OCI-LY7 (cell line): ENCODE data around the gene TRAPPC1. TPM values are rescaled to one million over a fixed set of nuclear protein-coding genes. Genes with fewer than 3 reads are reported as not detected.

Experiments used
- BruUV-seq: library from RNA; stranded (reverse); fragments of 400-500 nt; replicated peaks from 2 replicates; lab custom pipeline; 2021; lab: Mats Ljungman, UMichigan
- CTCF ChIA-PET: fragments of 300-600 bp; sonication (Branson Sonifier 250); formaldehyde crosslinking; loops from one replicate; lab custom pipeline; 2022; ENCODE audit warnings: antibody characterized with exemption; ENCODE audit not compliant: unreplicated experiment; lab: Charles Lee
- POLR2A ChIA-PET: fragments of 300-600 bp; sonication (Branson Sonifier 250); formaldehyde crosslinking; loops from one replicate; lab custom pipeline; 2022; ENCODE audit warnings: antibody characterized with exemption; lab: Charles Lee
- DNase-seq: peaks from one replicate; pipeline ENCODE4 v3.0.0-alpha.2; 2015; ENCODE audit warnings: low spot score
- H2AFZ ChIP-seq: fragments of 200-600 bp; sonication (generic), shearing (Covaris generic); 2 replicates; pipeline ENCODE4 v1.6.1; 2014; ENCODE audit warnings: mild to moderate bottlenecking, antibody characterized with exemption, low read length, moderate library complexity
- H3K27ac ChIP-seq: fragments of 200-600 bp; sonication (generic); 2 replicates; pipeline ENCODE4 v1.5.1; 2014; ENCODE audit warnings: mixed run types, low read depth, mild to moderate bottlenecking, moderate library complexity, low read length, inconsistent platforms; ENCODE audit not compliant: poor library complexity, severe bottlenecking
- H3K36me3 ChIP-seq: fragments of 200-600 bp; sonication (generic); 2 replicates; pipeline ENCODE4 v1.6.1; 2014; ENCODE audit warnings: mild to moderate bottlenecking, antibody characterized with exemption, low read length, moderate library complexity, mixed read lengths; ENCODE audit not compliant: insufficient read depth
- H3K4me1 ChIP-seq: fragments of 200-600 bp; sonication (generic); 2 replicates; pipeline ENCODE4 v1.5.1; 2014; ENCODE audit warnings: mild to moderate bottlenecking, low read length; ENCODE audit not compliant: insufficient read depth, poor library complexity, severe bottlenecking
- H3K4me2 ChIP-seq: fragments of 200-600 bp; sonication (generic); 2 replicates; pipeline ENCODE4 v1.6.1; 2014; ENCODE audit warnings: mild to moderate bottlenecking, low read length
- H3K4me3 ChIP-seq: fragments of 200-600 bp; sonication (generic); 2 replicates; pipeline ENCODE4 v1.5.1; 2014; ENCODE audit warnings: mild to moderate bottlenecking, low read depth, low read length; ENCODE audit not compliant: poor library complexity, severe bottlenecking
- H3K79me2 ChIP-seq: fragments of 200-600 bp; sonication (generic); 2 replicates; pipeline ENCODE4 v1.6.1; 2016; ENCODE audit warnings: low read depth, mild to moderate bottlenecking, low read length, moderate library complexity, mixed read lengths; ENCODE audit not compliant: insufficient read depth
- H3K9me2 ChIP-seq: fragments of 200-600 bp; sonication (generic); 2 replicates; pipeline ENCODE4 v1.6.1; 2016; ENCODE audit warnings: mild to moderate bottlenecking, low read length, mixed read lengths; ENCODE audit not compliant: insufficient read depth
- H3K9me3 ChIP-seq: fragments of 200-600 bp; sonication (generic); 2 replicates; pipeline ENCODE4 v1.6.1; 2014; ENCODE audit warnings: mild to moderate bottlenecking, mixed run types, low read length, mixed read lengths
- H4K20me1 ChIP-seq: fragments of 200-600 bp; sonication (generic); 2 replicates; pipeline ENCODE4 v1.6.1; 2014; ENCODE audit warnings: mild to moderate bottlenecking, antibody characterized with exemption, low read length, moderate library complexity, mixed read lengths; ENCODE audit not compliant: insufficient read depth
- EZH2phosphoT487 ChIP-seq: fragments of 200-600 bp; sonication (generic); IDR thresholded peaks from 2 replicates; pipeline ENCODE4 v1.6.1; 2018; ENCODE audit warnings: low read depth, borderline replicate concordance, mild to moderate bottlenecking, mixed run types, antibody characterized with exemption, low read length, moderate library complexity, mixed read lengths
- intact Hi-C: fragments of 100-400 bp; cut with micrococcal nuclease; formaldehyde crosslinking; loops from one replicate; pipeline ENCODE4 v1.10.0; 2022; ENCODE audit not compliant: unreplicated experiment
- small RNA-seq: library from RNA; depleted of rRNA; stranded (forward); fragments of <200 nt; gene quantifications from one replicate; pipeline ENCODE3, GENCODE V24; 2014
- total RNA-seq, 2 experiments: library from RNA; depleted of rRNA in 1 of 2; stranded (reverse); fragments of >200 nt in 1 of 2; shearing (Covaris generic) in 1 of 2; gene quantifications; 2 replicates each; pipeline ENCODE4 v1.2.3, GENCODE V29; 2014 to 2022
- TF ChIP-seq, protein P1 (sequence below): fragments of 200-600 bp; sonication (generic); conservative IDR thresholded peaks from 2 replicates; pipeline ENCODE4 v1.5.1; 2014; ENCODE audit warnings: mild to moderate bottlenecking, antibody characterized with exemption, low read length, moderate library complexity, mixed read lengths

TRAPPC1 gene
- total RNA-seq, 2 experiments from 2014 or later, result 40.2 to 150 TPM

DNA sequence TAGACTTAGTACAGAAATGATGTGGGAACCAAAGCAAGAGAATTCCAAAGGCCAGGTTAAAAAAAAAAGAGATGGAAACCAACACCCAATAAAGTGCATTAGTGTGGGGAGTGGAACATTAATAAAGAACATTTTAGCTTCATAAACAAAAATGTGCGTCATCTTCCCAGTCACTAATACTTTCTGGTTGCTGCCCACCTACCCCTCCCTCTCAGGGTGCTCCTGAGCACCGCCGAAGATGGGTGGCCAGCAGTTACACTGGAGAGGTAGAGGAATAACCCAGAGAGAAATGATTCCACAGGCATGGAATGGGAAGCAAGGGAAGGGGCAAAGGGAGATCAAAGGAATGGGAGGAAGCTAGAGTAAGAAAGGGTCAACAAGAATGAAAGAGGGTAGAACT is 49.1 kb downstream of the TRAPPC1 start:
- Histone ChIP-seq H3K4me2 (peak overlapping the region; percentile 97), H2AFZ (no peak overlapping the region; the same call in 1 of the 2 replicates), H3K27ac (peak overlapping the region; percentile 87), H3K9me3 (no peaks in the 10 kb centered on the region), H4K20me1 (no peaks in the 10 kb centered on the region), H3K36me3 (peaks cover 45% of the 10 kb centered on the region), H3K4me1 (peaks cover 48% of the 10 kb centered on the region), H3K4me3 (peak overlapping the region; percentile 70), H3K9me2 (no peaks in the 10 kb centered on the region), H3K79me2 (peaks cover 65% of the 10 kb centered on the region)
- no peak for DNase-seq
- CTCF ChIA-PET, result no interaction called here
- BruUV-seq, result no TSS peak
- no peak for TF ChIP-seq EZH2phosphoT487
- TF ChIP-seq, protein P1, sequence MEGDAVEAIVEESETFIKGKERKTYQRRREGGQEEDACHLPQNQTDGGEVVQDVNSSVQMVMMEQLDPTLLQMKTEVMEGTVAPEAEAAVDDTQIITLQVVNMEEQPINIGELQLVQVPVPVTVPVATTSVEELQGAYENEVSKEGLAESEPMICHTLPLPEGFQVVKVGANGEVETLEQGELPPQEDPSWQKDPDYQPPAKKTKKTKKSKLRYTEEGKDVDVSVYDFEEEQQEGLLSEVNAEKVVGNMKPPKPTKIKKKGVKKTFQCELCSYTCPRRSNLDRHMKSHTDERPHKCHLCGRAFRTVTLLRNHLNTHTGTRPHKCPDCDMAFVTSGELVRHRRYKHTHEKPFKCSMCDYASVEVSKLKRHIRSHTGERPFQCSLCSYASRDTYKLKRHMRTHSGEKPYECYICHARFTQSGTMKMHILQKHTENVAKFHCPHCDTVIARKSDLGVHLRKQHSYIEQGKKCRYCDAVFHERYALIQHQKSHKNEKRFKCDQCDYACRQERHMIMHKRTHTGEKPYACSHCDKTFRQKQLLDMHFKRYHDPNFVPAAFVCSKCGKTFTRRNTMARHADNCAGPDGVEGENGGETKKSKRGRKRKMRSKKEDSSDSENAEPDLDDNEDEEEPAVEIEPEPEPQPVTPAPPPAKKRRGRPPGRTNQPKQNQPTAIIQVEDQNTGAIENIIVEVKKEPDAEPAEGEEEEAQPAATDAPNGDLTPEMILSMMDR, result no peak
- intact Hi-C loops, result no loop called here
- POLR2A ChIA-PET, result interaction anchor here (0.6 to 1.3 kb wide), 5 partner anchors 11 to 364 kb away, joined by 3 to 5 read pairs (median 3); partner anchors contain the start of gene NAA38

DNA sequence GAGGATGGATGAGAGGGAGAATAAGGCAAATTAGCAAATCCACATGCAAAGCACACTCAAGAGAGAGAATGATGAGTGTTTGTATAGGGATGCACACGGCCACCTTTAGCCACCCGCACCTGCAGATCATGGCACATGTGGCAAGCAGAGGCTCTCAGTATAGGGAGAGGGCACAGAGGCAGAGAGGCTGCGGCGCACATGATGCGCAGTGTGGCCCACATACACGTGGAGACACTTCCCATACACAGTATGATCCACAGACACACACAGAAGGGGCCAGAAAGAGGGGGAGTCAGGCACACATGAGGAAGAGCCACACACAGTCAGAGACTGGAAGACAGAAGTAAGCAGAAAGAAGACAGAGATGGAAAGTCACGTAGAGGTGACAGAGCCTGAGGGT is 49.7 kb downstream of the TRAPPC1 start:
- DNase-seq, result peak; percentile 70
- Histone ChIP-seq H3K9me2 (no peaks in the 10 kb centered on the region), H3K4me1 (peaks cover 48% of the 10 kb centered on the region), H2AFZ (no peak overlapping the region), H3K4me3 (peak overlapping the region; percentile 70), H4K20me1 (no peaks in the 10 kb centered on the region), H3K36me3 (peaks cover 50% of the 10 kb centered on the region), H3K4me2 (peak overlapping the region; percentile 97), H3K27ac (peak overlapping the region; percentile 87), H3K9me3 (no peaks in the 10 kb centered on the region), H3K79me2 (peaks cover 68% of the 10 kb centered on the region)
- intact Hi-C loops, result no loop called here
- CTCF ChIA-PET, result no interaction called here
- POLR2A ChIA-PET, result interaction anchor here (1.2 kb wide), 1 partner anchor 31 kb away, joined by 3 read pairs; no protein-coding TSS in a partner anchor
- TF ChIP-seq EZH2phosphoT487, result no peak
- TF ChIP-seq, protein P1, result no peak
- no TSS peak for BruUV-seq

DNA sequence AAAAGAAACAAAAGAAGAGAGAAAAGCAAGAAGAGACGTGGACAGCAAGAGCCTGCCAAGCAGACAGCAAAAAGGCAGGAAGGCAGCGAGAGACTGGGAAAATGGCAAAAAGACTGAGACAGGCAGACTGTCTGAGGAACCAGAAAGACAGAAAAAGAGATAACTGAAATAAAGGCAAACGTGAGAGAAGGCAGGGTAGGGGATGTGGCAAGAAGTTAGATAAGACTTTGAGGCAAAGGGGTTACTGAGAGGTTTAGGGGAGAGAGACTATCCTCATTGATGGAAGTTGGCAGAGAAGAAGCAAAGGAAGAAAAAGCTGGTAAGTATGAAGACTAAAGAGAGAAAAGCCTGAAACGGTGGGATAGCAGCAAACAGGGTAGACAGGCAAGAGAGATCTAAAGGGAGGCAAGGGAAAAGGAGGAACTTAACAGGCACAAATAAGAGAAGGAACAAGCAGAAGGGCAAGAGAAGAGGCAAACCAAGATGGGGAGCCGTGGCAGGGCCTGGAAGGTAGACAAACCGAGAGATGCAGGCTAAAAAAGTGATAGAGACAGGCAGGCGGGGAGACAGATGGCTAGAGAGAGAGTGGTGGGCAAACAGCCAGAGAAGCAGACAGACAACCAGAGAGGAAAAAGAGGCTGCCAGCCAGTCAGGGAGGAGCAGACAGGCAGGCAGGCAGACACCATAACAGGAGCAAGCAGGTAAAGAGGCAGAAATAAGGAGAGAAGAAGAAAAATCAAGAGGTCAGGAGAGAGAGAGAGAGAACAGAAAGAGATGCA is 50.3 kb downstream of the TRAPPC1 start:
- no peak for TF ChIP-seq EZH2phosphoT487
- H3K36me3 ChIP-seq, result peaks cover 56% of the 10 kb centered on the region
- H3K4me3 ChIP-seq, result peak overlapping the region; percentile 70
- DNase-seq, result no peak
- peak overlapping the region; percentile 97 for H3K4me2 ChIP-seq
- H2AFZ ChIP-seq, result no peak overlapping the region
- intact Hi-C loops, result no loop called here
- POLR2A ChIA-PET, result no interaction called here
- no peaks in the 10 kb centered on the region for H3K9me3 ChIP-seq
- CTCF ChIA-PET, result no interaction called here
- no peaks in the 10 kb centered on the region for H4K20me1 ChIP-seq
- peaks cover 67% of the 10 kb centered on the region for H3K79me2 ChIP-seq
- no TSS peak for BruUV-seq
- H3K4me1 ChIP-seq, result peaks cover 53% of the 10 kb centered on the region
- H3K9me2 ChIP-seq, result no peaks in the 10 kb centered on the region
- peak overlapping the region; percentile 87 for H3K27ac ChIP-seq

Small RNA genes lying within 50 kb of the gene (small RNA-seq; reads per million reads assigned to genes)
- 0.31 reads per million for gene SCARNA21

Other genes starting within 250 kb of the TRAPPC1 start
- 52.9 and 69.2 TPM in 2 replicates for gene TP53, start 244.5 kb downstream of the TRAPPC1 start, total RNA-seq (2014; rRNA removed; shearing (Covaris generic))
- 172 and 195 TPM in 2 replicates for gene TP53, start 244.5 kb downstream of the TRAPPC1 start, total RNA-seq (2022)
- 30.7 and 39.3 TPM in 2 replicates for gene WRAP53, start 243.5 kb downstream of the TRAPPC1 start, total RNA-seq (2014; rRNA removed; shearing (Covaris generic))
- 24.8 and 27.4 TPM in 2 replicates for gene WRAP53, start 243.5 kb downstream of the TRAPPC1 start, total RNA-seq (2022)
- not detected in 2 replicates for gene EFNB3, start 226.7 kb downstream of the TRAPPC1 start, total RNA-seq (2014; rRNA removed; shearing (Covaris generic))
- 0.11 and 0.15 TPM in 2 replicates for gene EFNB3, start 226.7 kb downstream of the TRAPPC1 start, total RNA-seq (2022)
- gene DNAH2, start 214.2 kb downstream of the TRAPPC1 start, total RNA-seq (2014; rRNA removed; shearing (Covaris generic)), result 0.05 TPM in 1 of 2 replicates, not detected in the other
- not detected in 2 replicates for gene DNAH2, start 214.2 kb downstream of the TRAPPC1 start, total RNA-seq (2022)
- gene KDM6B, start 97.7 kb downstream of the TRAPPC1 start, total RNA-seq (2014; rRNA removed; shearing (Covaris generic)), result 4.4 and 10.0 TPM in 2 replicates
- gene KDM6B, start 97.7 kb downstream of the TRAPPC1 start, total RNA-seq (2022), result 46.4 and 62.9 TPM in 2 replicates
- gene TMEM88, start 76.9 kb downstream of the TRAPPC1 start, total RNA-seq (2014; rRNA removed; shearing (Covaris generic)), result 0.41 TPM in 1 of 2 replicates, not detected in the other
- 3.8 and 4.0 TPM in 2 replicates for gene TMEM88, start 76.9 kb downstream of the TRAPPC1 start, total RNA-seq (2022)
- gene NAA38, start 74.4 kb downstream of the TRAPPC1 start, total RNA-seq (2014; rRNA removed; shearing (Covaris generic)), result 168 and 205 TPM in 2 replicates
- 149 and 153 TPM in 2 replicates for gene NAA38, start 74.4 kb downstream of the TRAPPC1 start, total RNA-seq (2022)
- gene CYB5D1, start 73.9 kb downstream of the TRAPPC1 start, total RNA-seq (2014; rRNA removed; shearing (Covaris generic)), result 16.9 and 18.1 TPM in 2 replicates
- gene CYB5D1, start 73.9 kb downstream of the TRAPPC1 start, total RNA-seq (2022), result 19.3 and 24.8 TPM in 2 replicates
- gene CHD3, start 43.2 kb downstream of the TRAPPC1 start, total RNA-seq (2014; rRNA removed; shearing (Covaris generic)), result 42.5 and 59.6 TPM in 2 replicates
- gene CHD3, start 43.2 kb downstream of the TRAPPC1 start, total RNA-seq (2022), result 124 and 126 TPM in 2 replicates
- gene RNF227, start 15.7 kb downstream of the TRAPPC1 start, total RNA-seq (2014; rRNA removed; shearing (Covaris generic)), result 3.8 and 9.6 TPM in 2 replicates
- 4.7 and 5.8 TPM in 2 replicates for gene RNF227, start 15.7 kb downstream of the TRAPPC1 start, total RNA-seq (2022)
- gene KCNAB3, start 2.1 kb downstream of the TRAPPC1 start, total RNA-seq (2014; rRNA removed; shearing (Covaris generic)), result 4.3 and 5.6 TPM in 2 replicates
- gene KCNAB3, start 2.1 kb downstream of the TRAPPC1 start, total RNA-seq (2022), result 14.3 and 17.3 TPM in 2 replicates
- 49.1 and 55.4 TPM in 2 replicates for gene CNTROB, start 260 bp upstream of the TRAPPC1 start, total RNA-seq (2014; rRNA removed; shearing (Covaris generic))
- gene CNTROB, start 260 bp upstream of the TRAPPC1 start, total RNA-seq (2022), result 72.3 and 80.3 TPM in 2 replicates
- not detected in 2 replicates for gene GUCY2D, start 70.7 kb upstream of the TRAPPC1 start, total RNA-seq (2014; rRNA removed; shearing (Covaris generic))
- gene GUCY2D, start 70.7 kb upstream of the TRAPPC1 start, total RNA-seq (2022), result not detected in 2 replicates
- gene ALOX15B, start 107.1 kb upstream of the TRAPPC1 start, total RNA-seq (2014; rRNA removed; shearing (Covaris generic)), result not detected in 2 replicates
- gene ALOX15B, start 107.1 kb upstream of the TRAPPC1 start, total RNA-seq (2022), result not detected in 2 replicates
- gene ALOX12B, start 155.8 kb upstream of the TRAPPC1 start, total RNA-seq (2014; rRNA removed; shearing (Covaris generic)), result 2.0 TPM in 1 of 2 replicates, not detected in the other
- gene ALOX12B, start 155.8 kb upstream of the TRAPPC1 start, total RNA-seq (2022), result 4.5 and 5.3 TPM in 2 replicates
- not detected in 2 replicates for gene ALOXE3, start 186.6 kb upstream of the TRAPPC1 start, total RNA-seq (2014; rRNA removed; shearing (Covaris generic))
- 0.10 TPM in 1 of 2 replicates, not detected in the other for gene ALOXE3, start 186.6 kb upstream of the TRAPPC1 start, total RNA-seq (2022)
- gene HES7, start 192.2 kb upstream of the TRAPPC1 start, total RNA-seq (2014; rRNA removed; shearing (Covaris generic)), result 0.44 and 0.75 TPM in 2 replicates
- gene HES7, start 192.2 kb upstream of the TRAPPC1 start, total RNA-seq (2022), result 4.6 and 5.8 TPM in 2 replicates
- gene PER1, start 220.5 kb upstream of the TRAPPC1 start, total RNA-seq (2014; rRNA removed; shearing (Covaris generic)), result 13.9 and 15.4 TPM in 2 replicates
- 38.0 and 48.0 TPM in 2 replicates for gene PER1, start 220.5 kb upstream of the TRAPPC1 start, total RNA-seq (2022)
- gene VAMP2, start 231.0 kb upstream of the TRAPPC1 start, total RNA-seq (2014; rRNA removed; shearing (Covaris generic)), result 10.4 and 21.2 TPM in 2 replicates
- 40.9 and 45.1 TPM in 2 replicates for gene VAMP2, start 231.0 kb upstream of the TRAPPC1 start, total RNA-seq (2022)
- gene TMEM107, start 244.4 kb upstream of the TRAPPC1 start, total RNA-seq (2014; rRNA removed; shearing (Covaris generic)), result 34.6 and 57.0 TPM in 2 replicates
- gene TMEM107, start 244.4 kb upstream of the TRAPPC1 start, total RNA-seq (2022), result 43.9 and 45.4 TPM in 2 replicates